ENCODE measurements around the gene MS4A4E. TPM values are rescaled to one million over a fixed set of nuclear protein-coding genes. Genes with fewer than 3 reads are reported as not detected.

Gene MS4A4E
- not detected in 2 replicates for total RNA-seq

GRCh38 chr11:60242740-60243239 is at the start of gene MS4A4E:
Gene MS4A4E, minus strand, starts transcription at chr11:60243137. Its CDS starts 13,082 bp downstream, at chr11:60230055.

GRCh38 chr11:60280412-60280811 is 37.5 kb upstream of the MS4A4E start, which contains the start of gene MS4A4A:
Gene MS4A4A, plus strand, starts transcription at chr11:60280666. Its CDS starts 10 bp downstream, at chr11:60280676.

GRCh38 chr11:60182541-60183330 is 60.2 kb downstream of the MS4A4E start, which contains the start of gene MS4A6A:
Gene MS4A6A, minus strand, starts transcription at chr11:60183083. Its CDS starts 1,356 bp downstream, at chr11:60181727.

Other genes starting within 250 kb of the MS4A4E start
- not detected in 2 replicates for gene OOSP4B, start 226.0 kb downstream of the MS4A4E start, total RNA-seq
- not detected in 2 replicates for gene OOSP2, start 202.7 kb downstream of the MS4A4E start, total RNA-seq
- gene MS4A3, start 186.5 kb downstream of the MS4A4E start, total RNA-seq: not detected in 2 replicates
- gene MS4A2, start 154.5 kb downstream of the MS4A4E start, total RNA-seq: not detected in 2 replicates
- gene MS4A6A, start 60.1 kb downstream of the MS4A4E start, total RNA-seq: not detected in 2 replicates
- gene MS4A4A, start 37.5 kb upstream of the MS4A4E start, total RNA-seq: not detected in 2 replicates
- not detected in 2 replicates for gene MS4A6E, start 84.1 kb upstream of the MS4A4E start, total RNA-seq
- gene MS4A7, start 135.4 kb upstream of the MS4A4E start, total RNA-seq: not detected in 2 replicates
- not detected in 2 replicates for gene MS4A14, start 153.3 kb upstream of the MS4A4E start, total RNA-seq
- not detected in 2 replicates for gene MS4A5, start 186.4 kb upstream of the MS4A4E start, total RNA-seq
- not detected in 2 replicates for gene MS4A1, start 212.7 kb upstream of the MS4A4E start, total RNA-seq
- not detected in 2 replicates for gene MS4A12, start 249.6 kb upstream of the MS4A4E start, total RNA-seq